T-helper 2 cell treated with Interferon-gamma antibody and Interleukin-4, amounts not matched to agents 100 ng/mL and 5 ng/mL, for 36 hours (primary cell): Measurements from ENCODE around the gene DYNC1H1. TPM values are rescaled to one million over a fixed set of nuclear protein-coding genes. Genes with fewer than 3 reads are reported as not detected.

Source experiments
- intact Hi-C: fragments of 100-400 bp; cut with micrococcal nuclease; formaldehyde crosslinking; loops from one replicate; pipeline ENCODE4 v1.15.1; 2023
- total RNA-seq: library from RNA; stranded (reverse); gene quantifications from 2 replicates; pipeline ENCODE4 v1.2.3, GENCODE V29; 2022

The DYNC1H1 gene
- total RNA-seq, 1 donor from 2014 or later: 284 TPM

GRCh38 chr14:101988377-101988776 lies 24.0 kb downstream of the DYNC1H1 start:
- intact Hi-C loops: no loop called here

- intact Hi-C loops: no loop called here
Measured at GRCh38 chr14:101991352-101991751, 27.0 kb downstream of the DYNC1H1 start.

GRCh38 chr14:101992708-101993107 lies 28.3 kb downstream of the DYNC1H1 start:
- intact Hi-C loops: no loop called here

- intact Hi-C loops: no loop called here
Measured at GRCh38 chr14:101997429-101998336, 33.3 kb downstream of the DYNC1H1 start.

- intact Hi-C loops: no loop called here
Measured at GRCh38 chr14:102000902-102001301, 36.5 kb downstream of the DYNC1H1 start.

- intact Hi-C loops: no loop called here
Measured at GRCh38 chr14:102005336-102005735, 41.0 kb downstream of the DYNC1H1 start.

- intact Hi-C loops: no loop called here
Measured at GRCh38 chr14:102007916-102008418, 43.6 kb downstream of the DYNC1H1 start.

- intact Hi-C loops: no loop called here
Measured at GRCh38 chr14:102008891-102009290, 44.5 kb downstream of the DYNC1H1 start.

- intact Hi-C loops: no loop called here
Measured at GRCh38 chr14:102011631-102012030, 47.3 kb downstream of the DYNC1H1 start.

GRCh38 chr14:102012336-102012735 lies 48.0 kb downstream of the DYNC1H1 start:
- intact Hi-C loops: no loop called here

GRCh38 chr14:102013669-102014200 lies 49.4 kb downstream of the DYNC1H1 start:
- intact Hi-C loops: no loop called here

GRCh38 chr14:102015045-102015685 lies 50.8 kb downstream of the DYNC1H1 start:
- intact Hi-C loops: no loop called here

- intact Hi-C loops: no loop called here
Measured at GRCh38 chr14:102015771-102016170, 51.4 kb downstream of the DYNC1H1 start.

GRCh38 chr14:102016420-102017090 lies 52.2 kb downstream of the DYNC1H1 start:
- intact Hi-C loops: no loop called here

GRCh38 chr14:102018251-102018650 lies 53.9 kb downstream of the DYNC1H1 start:
- intact Hi-C loops: no loop called here

- intact Hi-C loops: no loop called here
Measured at GRCh38 chr14:102019006-102019540, 54.7 kb downstream of the DYNC1H1 start.

- intact Hi-C loops: loop anchor here (2.0 to 5.0 kb wide), 2 partner anchors 56 to 67 kb away; partner anchors contain the start of genes DYNC1H1 and HSP90AA1
Measured at GRCh38 chr14:102020058-102020971, 55.9 kb downstream of the DYNC1H1 start.

- intact Hi-C loops: no loop called here
Measured at GRCh38 chr14:102026934-102027333, 62.6 kb downstream of the DYNC1H1 start.

GRCh38 chr14:102027951-102028350 lies 63.6 kb downstream of the DYNC1H1 start:
- intact Hi-C loops: no loop called here

GRCh38 chr14:102028733-102029132 lies 64.4 kb downstream of the DYNC1H1 start:
- intact Hi-C loops: no loop called here
